Spleen (tissue), 7 donors: ENCODE results near the gene LCNL1.

Source experiments
- CTCF ChIP-seq, 11 experiments: fragments of 200-600 bp in 7 of 11; fragments of 450-650 bp in 4 of 11; sonication (generic) in 4 of 11; IDR thresholded peaks in 8 of 11; conservative IDR thresholded peaks in 3 of 11; 1 replicate in 7 of 11; 2 replicates in 4 of 11; pipeline versions ENCODE4 v1.4.0 to v1.8.0; 2016 to 2021; ENCODE audit warnings: antibody characterized with exemption in 11 of 11, inconsistent platforms in 4 of 11, mild to moderate bottlenecking in 1 of 11
- POLR2A ChIP-seq, 3 donors: fragments of 450-650 bp; IDR thresholded peaks; one replicate each; pipeline ENCODE4 v1.5.1; 2017; ENCODE audit warnings: antibody characterized with exemption in 3 of 3, mild to moderate bottlenecking in 1 of 3
- POLR2AphosphoS5 ChIP-seq, 3 donors: sonication (generic); formaldehyde crosslinking; IDR thresholded peaks; one replicate each; pipeline ENCODE4 v1.5.1; 2017; ENCODE audit warnings: antibody characterized with exemption in 3 of 3
- donor health status: DM: no; HTN: no; CAD: no; lungs with moderate emphysema.
- donor health status: DM: no; HTN: no; CAD: no.
- donor health status: DM: no; HTN: no; CAD: no.

GRCh38 chr9:136977223-136977622, 5.6 kb upstream of the LCNL1 start, which contains the start of gene PTGDS:
- TF ChIP-seq POLR2A (IDR thresholded peaks at IDR 0.05) (no peak), POLR2AphosphoS5 (IDR thresholded peaks at IDR 0.05) (peak; percentile 45 to 77 (median 71)), CTCF (IDR thresholded peaks at IDR 0.05 in 8 of 11, conservative IDR thresholded peaks at IDR 0.05 in 3 of 11) (no peak)
